ENCODE measurements around the gene GPR15. TPM values are rescaled to one million over a fixed set of nuclear protein-coding genes. Genes with fewer than 3 reads are reported as not detected.

Gene GPR15
- total and polyA plus RNA-seq, 10 of the 15 experiments (the other 5 are each of a cell fraction or from before 2014, with no cell fraction given): 70.7 to 150 (median 115) TPM

GRCh38 chr3:98553021-98553563 lies 21.3 kb downstream of the GPR15 start (continued):
- TF ChIP-seq REST (IDR thresholded peaks at IDR 0.05; ENCODE audit: low read depth, low read length) (no peak), RFX5 (IDR thresholded peaks at IDR 0.05; ENCODE audit: low read depth, low read length) (no peak), NBN (IDR thresholded peaks at IDR 0.05) (no peak), PML (IDR thresholded peaks at IDR 0.05; ENCODE audit: low read length) (no peak), EED (IDR thresholded peaks at IDR 0.05; ENCODE audit: low read depth) (no peak), STAT3 (IDR thresholded peaks at IDR 0.05; ENCODE audit: low read depth, low read length) (no peak), ZNF24 (IDR thresholded peaks at IDR 0.05) (no peak), DPF2 (IDR thresholded peaks at IDR 0.05) (no peak; the same call in 1 of the 2 replicates), SPI1 (IDR thresholded peaks at IDR 0.05; ENCODE audit: borderline replicate concordance, insufficient read depth, low read depth, low read length) (no peak), CEBPZ (IDR thresholded peaks at IDR 0.05; ENCODE audit: low read depth, low read length) (no peak), NKRF (conservative IDR thresholded peaks at IDR 0.05) (no peak), RBBP5 (conservative IDR thresholded peaks at IDR 0.05) (no peak), E4F1 (IDR thresholded peaks at IDR 0.05; ENCODE audit: borderline replicate concordance, partially characterized antibody) (no peak), POU2F2 (IDR thresholded peaks at IDR 0.05; ENCODE audit: borderline replicate concordance, low read depth, low read length) (no peak), BACH1 (IDR thresholded peaks at IDR 0.05; ENCODE audit: borderline replicate concordance) (peak; percentile 16; the same call in 1 of the 2 replicates), BRCA1 (IDR thresholded peaks at IDR 0.05; ENCODE audit: low read depth, low read length) (no peak), MTA2 (IDR thresholded peaks at IDR 0.05; ENCODE audit: low read depth) (no peak), POLR2AphosphoS5 (IDR thresholded peaks at IDR 0.05; ENCODE audit: low read length) (peak; percentile 68), BCL3 (IDR thresholded peaks at IDR 0.05; ENCODE audit: borderline replicate concordance, insufficient read depth, low read depth, low read length, poor library complexity, severe bottlenecking) (no peak)

Data from GM12878 (cell line).